Vagina (tissue), 2 donors: ENCODE measurements around the gene TTK. TPM values are rescaled to one million over a fixed set of nuclear protein-coding genes. Genes with fewer than 3 reads are reported as not detected.

Experiments
- DNase-seq, 2 donors: peaks; one replicate each; pipeline ENCODE4 v3.0.0-alpha.2; 2017; ENCODE audit errors: extremely low spot score in 2 of 2
- H3K27ac ChIP-seq: fragments of 200-600 bp; sonication (generic); one replicate; pipeline ENCODE4 v1.5.1; 2019
- H3K27me3 ChIP-seq: fragments of 200-600 bp; sonication (generic); one replicate; pipeline ENCODE4 v1.5.1; 2019
- H3K36me3 ChIP-seq, 2 donors: fragments of 200-600 bp; sonication (generic); one replicate each; pipeline ENCODE4 v1.5.1; 2017 to 2019
- H3K4me1 ChIP-seq: fragments of 200-600 bp; sonication (generic); one replicate; pipeline ENCODE4 v1.5.1; 2019
- H3K4me3 ChIP-seq, 2 donors: fragments of 200-600 bp; sonication (generic); 1 replicate in 1 of 2; 2 replicates in 1 of 2; pipeline ENCODE4 v1.5.1; 2016 to 2019
- H3K9me3 ChIP-seq: fragments of 200-600 bp; sonication (generic); one replicate; pipeline ENCODE4 v1.5.1; 2019
- CTCF ChIP-seq, 3 experiments: fragments of 450-650 bp in 2 of 3; fragments of 200-600 bp in 1 of 3; sonication (generic) in 1 of 3; IDR thresholded peaks; one replicate each; pipeline ENCODE4 v1.5.1; 2017 to 2019; ENCODE audit warnings: antibody characterized with exemption in 3 of 3, mild to moderate bottlenecking in 2 of 3, moderate library complexity in 2 of 3
- POLR2A ChIP-seq, 2 donors: fragments of 450-650 bp; IDR thresholded peaks; one replicate each; pipeline ENCODE4 v1.6.1; 2017; ENCODE audit warnings: antibody characterized with exemption in 2 of 2, mild to moderate bottlenecking in 2 of 2, moderate library complexity in 2 of 2
- POLR2AphosphoS5 ChIP-seq, 2 donors: sonication (generic); formaldehyde crosslinking; IDR thresholded peaks; one replicate each; pipeline ENCODE4 v1.9.0; 2017; ENCODE audit warnings: antibody characterized with exemption in 2 of 2, mild to moderate bottlenecking in 2 of 2, low read depth in 1 of 2; ENCODE audit not compliant: insufficient read depth in 1 of 2
- intact Hi-C: fragments of 100-400 bp; cut with DNase I; formaldehyde crosslinking; loops from one replicate; pipeline ENCODE4 v1.15.1; 2023
- total RNA-seq: library from RNA; depleted of rRNA; stranded (reverse); fragments of >200 nt; gene quantifications from one replicate; pipeline ENCODE4 v1.2.3, GENCODE V29; 2016

The TTK gene
- total RNA-seq, 1 donor from 2014 or later: 2.5 TPM

- TF ChIP-seq CTCF (IDR thresholded peaks at IDR 0.05): no peak
- TF ChIP-seq POLR2AphosphoS5 (IDR thresholded peaks at IDR 0.05; ENCODE audit: insufficient read depth in 1 of 2, low read depth in 1 of 2): no peak
- TF ChIP-seq POLR2A (IDR thresholded peaks at IDR 0.05): no peak
- H3K27ac ChIP-seq: no peak overlapping the region
- no peaks in the 10 kb centered on the region for H3K27me3 ChIP-seq
- no peak for DNase-seq
- no peaks in the 10 kb centered on the region for H3K9me3 ChIP-seq
- no peaks in the 10 kb centered on the region for H3K36me3 ChIP-seq
- intact Hi-C loops: no loop called here
- H3K4me3 ChIP-seq: no peak overlapping the region
- H3K4me1 ChIP-seq: no peaks in the 10 kb centered on the region
Measured at GRCh38 chr6:80020381-80021120, 16.1 kb downstream of the TTK start.

GRCh38 chr6:80021131-80021530, 16.7 kb downstream of the TTK start:
- TF ChIP-seq POLR2A (IDR thresholded peaks at IDR 0.05) (no peak), POLR2AphosphoS5 (IDR thresholded peaks at IDR 0.05; ENCODE audit: insufficient read depth in 1 of 2, low read depth in 1 of 2) (no peak), CTCF (IDR thresholded peaks at IDR 0.05) (no peak)
- H3K4me1 ChIP-seq: no peaks in the 10 kb centered on the region
- no peaks in the 10 kb centered on the region for H3K36me3 ChIP-seq
- DNase-seq: no peak
- no peak overlapping the region for H3K4me3 ChIP-seq
- H3K27me3 ChIP-seq: no peaks in the 10 kb centered on the region
- H3K9me3 ChIP-seq: no peaks in the 10 kb centered on the region
- intact Hi-C loops: no loop called here
- no peak overlapping the region for H3K27ac ChIP-seq

GRCh38 chr6:80021591-80021990, 17.1 kb downstream of the TTK start:
- Histone ChIP-seq H3K4me3 (no peak overlapping the region), H3K27me3 (no peaks in the 10 kb centered on the region), H3K36me3 (no peaks in the 10 kb centered on the region), H3K27ac (no peak overlapping the region), H3K9me3 (no peaks in the 10 kb centered on the region), H3K4me1 (no peaks in the 10 kb centered on the region)
- intact Hi-C loops: no loop called here
- no peak for DNase-seq
- TF ChIP-seq CTCF (IDR thresholded peaks at IDR 0.05) (no peak), POLR2A (IDR thresholded peaks at IDR 0.05) (no peak), POLR2AphosphoS5 (IDR thresholded peaks at IDR 0.05; ENCODE audit: insufficient read depth in 1 of 2, low read depth in 1 of 2) (no peak)

- H3K27me3 ChIP-seq: no peaks in the 10 kb centered on the region
- no peak overlapping the region for H3K27ac ChIP-seq
- no peaks in the 10 kb centered on the region for H3K4me1 ChIP-seq
- H3K9me3 ChIP-seq: no peaks in the 10 kb centered on the region
- H3K36me3 ChIP-seq: no peaks in the 10 kb centered on the region
- TF ChIP-seq POLR2AphosphoS5 (IDR thresholded peaks at IDR 0.05; ENCODE audit: insufficient read depth in 1 of 2, low read depth in 1 of 2) (no peak), CTCF (IDR thresholded peaks at IDR 0.05) (no peak), POLR2A (IDR thresholded peaks at IDR 0.05) (no peak)
- no peak overlapping the region for H3K4me3 ChIP-seq
- no peak for DNase-seq
- intact Hi-C loops: no loop called here
Measured at GRCh38 chr6:80022803-80023202, 18.4 kb downstream of the TTK start.

- TF ChIP-seq POLR2A (IDR thresholded peaks at IDR 0.05): no peak
- TF ChIP-seq CTCF (IDR thresholded peaks at IDR 0.05): no peak
- TF ChIP-seq POLR2AphosphoS5 (IDR thresholded peaks at IDR 0.05; ENCODE audit: insufficient read depth in 1 of 2, low read depth in 1 of 2): no peak
- DNase-seq: no peak
- H3K4me3 ChIP-seq: no peak overlapping the region
- H3K27ac ChIP-seq: no peak overlapping the region
- H3K36me3 ChIP-seq: no peaks in the 10 kb centered on the region
- no peaks in the 10 kb centered on the region for H3K4me1 ChIP-seq
- H3K27me3 ChIP-seq: no peaks in the 10 kb centered on the region
- intact Hi-C loops: no loop called here
- H3K9me3 ChIP-seq: no peaks in the 10 kb centered on the region
Measured at GRCh38 chr6:80028589-80028988, 24.1 kb downstream of the TTK start.
